Neural progenitor cell (in vitro differentiated cells): ENCODE results near the gene XYLT1. TPM values are rescaled to one million over a fixed set of nuclear protein-coding genes. Genes with fewer than 3 reads are reported as not detected.

ENCODE experiments used
- DNase-seq: peaks from one replicate; pipeline ENCODE4 v3.0.0-alpha.2; 2016; ENCODE audit warnings: low spot score
- H2AFZ ChIP-seq: fragments of 200-600 bp; sonication (generic); replicated peaks from 2 replicates; pipeline ENCODE4 v1.6.1; 2016; ENCODE audit warnings: antibody characterized with exemption
- H3F3A ChIP-seq: fragments of 200-600 bp; sonication (generic); 2 replicates; pipeline ENCODE4 v1.6.1; 2016; ENCODE audit warnings: antibody characterized with exemption, low read depth
- H3K27ac ChIP-seq: fragments of 200-600 bp; sonication (generic); 2 replicates; pipeline ENCODE4 v1.5.1; 2016; ENCODE audit warnings: mild to moderate bottlenecking
- H3K27me3 ChIP-seq: fragments of 200-600 bp; sonication (generic); 2 replicates; pipeline ENCODE4 v1.6.1; 2016; ENCODE audit warnings: mild to moderate bottlenecking, moderate library complexity
- H3K36me3 ChIP-seq: fragments of 200-600 bp; sonication (generic); 2 replicates; pipeline ENCODE4 v1.5.1; 2016
- H3K4me1 ChIP-seq: fragments of 200-600 bp; sonication (generic); 2 replicates; pipeline ENCODE4 v1.6.1; 2016; ENCODE audit warnings: mixed run types
- H3K4me2 ChIP-seq: fragments of 200-600 bp; sonication (generic); 2 replicates; pipeline ENCODE4 v1.6.1; 2016
- H3K4me3 ChIP-seq: fragments of 200-600 bp; sonication (generic); 2 replicates; pipeline ENCODE4 v1.5.1; 2016
- H3K79me2 ChIP-seq: fragments of 200-600 bp; sonication (generic); 2 replicates; pipeline ENCODE4 v1.6.1; 2016; ENCODE audit warnings: low read depth
- H3K9ac ChIP-seq: fragments of 200-600 bp; sonication (generic); 2 replicates; pipeline ENCODE4 v1.6.1; 2016
- H3K9me3 ChIP-seq: fragments of 200-600 bp; sonication (generic); 2 replicates; pipeline ENCODE4 v1.5.1; 2016; ENCODE audit warnings: low read depth
- H4K20me1 ChIP-seq: fragments of 200-600 bp; sonication (generic); 2 replicates; pipeline ENCODE4 v1.6.1; 2016; ENCODE audit warnings: low read depth
- H3K27ac Mint-ChIP-seq: 3 replicates; pipeline ENCODE4 v1.8.0; 2021; ENCODE audit warnings: mixed read lengths
- H3K27me3 Mint-ChIP-seq: 2 replicates; pipeline ENCODE4 v1.8.0; 2022; ENCODE audit warnings: low read depth, mild to moderate bottlenecking, inconsistent platforms, moderate library complexity, mixed read lengths; ENCODE audit not compliant: insufficient read depth
- H3K36me3 Mint-ChIP-seq: 3 replicates; pipeline ENCODE4 v1.8.0; 2021; ENCODE audit warnings: mixed read lengths
- H3K4me1 Mint-ChIP-seq: 3 replicates; pipeline ENCODE4 v1.8.0; 2021; ENCODE audit warnings: mixed read lengths
- H3K4me3 Mint-ChIP-seq: 3 replicates; pipeline ENCODE4 v1.8.0; 2021; ENCODE audit warnings: mild to moderate bottlenecking, moderate library complexity, mixed read lengths
- H3K9me3 Mint-ChIP-seq: 3 replicates; pipeline ENCODE4 v1.8.0; 2020; ENCODE audit warnings: mixed read lengths
- EZH2 ChIP-seq: fragments of 200-600 bp; sonication (generic); IDR thresholded peaks from 2 replicates; pipeline ENCODE4 v1.6.1; 2017; ENCODE audit warnings: antibody characterized with exemption, mild to moderate bottlenecking, moderate library complexity
- EZH2phosphoT487 ChIP-seq: fragments of 200-600 bp; sonication (generic); IDR thresholded peaks from 2 replicates; pipeline ENCODE4 v1.6.1; 2017; ENCODE audit warnings: antibody characterized with exemption
- total RNA-seq: library from RNA; depleted of rRNA; stranded (reverse); fragments of >200 nt; gene quantifications from 2 replicates; pipeline ENCODE4 v1.2.3, GENCODE V29; 2015; ENCODE audit warnings: low replicate concordance
- TF ChIP-seq, protein P1 (sequence below): fragments of 200-600 bp; sonication (generic); IDR thresholded peaks from 2 replicates; pipeline ENCODE4 v1.5.1; 2017; ENCODE audit warnings: antibody characterized with exemption, mild to moderate bottlenecking

Gene XYLT1
- total RNA-seq, 1 donor from 2014 or later, result 5.9 TPM

DNA sequence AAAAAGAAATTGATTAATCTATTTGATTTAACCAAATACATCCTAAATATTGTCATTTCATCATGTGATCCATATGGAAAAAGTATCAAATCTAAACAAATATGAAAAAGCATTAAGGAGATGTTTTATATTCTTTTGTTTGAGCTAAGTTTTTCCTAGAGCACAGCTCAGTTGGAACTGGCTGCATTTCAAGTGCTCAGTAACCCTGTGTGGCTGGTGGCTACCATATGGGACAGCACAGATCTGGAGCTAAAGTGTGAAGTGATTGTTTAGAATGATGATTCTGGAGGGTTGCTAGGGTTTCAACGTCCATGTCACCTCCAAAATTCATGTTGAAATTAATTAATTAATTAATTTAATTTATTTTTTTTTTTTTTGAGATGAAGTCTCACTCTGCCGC lies 137.5 kb downstream of the XYLT1 start:
- Mint-ChIP-seq H3K27ac (no peak overlapping the region), H3K4me3 (no peak overlapping the region), H3K27me3 (peaks cover 8% of the 10 kb centered on the region), H3K36me3 (no peaks in the 10 kb centered on the region), H3K9me3 (no peaks in the 10 kb centered on the region), H3K4me1 (peaks cover 3% of the 10 kb centered on the region)
- Histone ChIP-seq H3K79me2 (no peaks in the 10 kb centered on the region), H3K27me3 (no peaks in the 10 kb centered on the region), H3K36me3 (no peaks in the 10 kb centered on the region), H3K4me3 (no peak overlapping the region), H3K9me3 (no peaks in the 10 kb centered on the region), H3K4me2 (no peak overlapping the region), H3K9ac (no peak overlapping the region), H2AFZ (no peak overlapping the region), H3K4me1 (no peaks in the 10 kb centered on the region), H3K27ac (no peak overlapping the region), H3F3A (no peaks in the 10 kb centered on the region), H4K20me1 (no peaks in the 10 kb centered on the region)
- no peak for DNase-seq
- TF ChIP-seq EZH2phosphoT487 (no peak), EZH2 (no peak)
- TF ChIP-seq, protein P1, sequence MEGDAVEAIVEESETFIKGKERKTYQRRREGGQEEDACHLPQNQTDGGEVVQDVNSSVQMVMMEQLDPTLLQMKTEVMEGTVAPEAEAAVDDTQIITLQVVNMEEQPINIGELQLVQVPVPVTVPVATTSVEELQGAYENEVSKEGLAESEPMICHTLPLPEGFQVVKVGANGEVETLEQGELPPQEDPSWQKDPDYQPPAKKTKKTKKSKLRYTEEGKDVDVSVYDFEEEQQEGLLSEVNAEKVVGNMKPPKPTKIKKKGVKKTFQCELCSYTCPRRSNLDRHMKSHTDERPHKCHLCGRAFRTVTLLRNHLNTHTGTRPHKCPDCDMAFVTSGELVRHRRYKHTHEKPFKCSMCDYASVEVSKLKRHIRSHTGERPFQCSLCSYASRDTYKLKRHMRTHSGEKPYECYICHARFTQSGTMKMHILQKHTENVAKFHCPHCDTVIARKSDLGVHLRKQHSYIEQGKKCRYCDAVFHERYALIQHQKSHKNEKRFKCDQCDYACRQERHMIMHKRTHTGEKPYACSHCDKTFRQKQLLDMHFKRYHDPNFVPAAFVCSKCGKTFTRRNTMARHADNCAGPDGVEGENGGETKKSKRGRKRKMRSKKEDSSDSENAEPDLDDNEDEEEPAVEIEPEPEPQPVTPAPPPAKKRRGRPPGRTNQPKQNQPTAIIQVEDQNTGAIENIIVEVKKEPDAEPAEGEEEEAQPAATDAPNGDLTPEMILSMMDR, result no peak

DNA sequence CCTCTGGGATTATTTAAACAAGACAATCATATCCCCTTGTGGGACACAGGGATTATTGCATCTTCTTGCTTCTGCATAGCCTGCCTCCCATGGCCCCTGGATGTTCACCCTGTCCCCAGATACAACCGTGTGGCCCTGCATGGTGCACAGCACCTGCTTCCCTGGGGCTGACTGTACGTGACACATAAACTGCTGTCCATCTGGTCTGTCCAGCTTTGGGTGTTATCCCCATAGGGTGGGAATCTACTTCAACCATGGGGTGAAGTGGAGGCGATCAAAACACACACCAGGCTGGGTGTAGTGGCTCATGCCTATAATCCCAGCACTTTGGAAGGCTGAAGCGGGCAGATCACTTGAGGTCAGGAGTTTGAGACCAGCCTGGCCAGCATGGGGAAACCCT lies 138.8 kb downstream of the XYLT1 start:
- no peaks in the 10 kb centered on the region for H3K79me2 ChIP-seq
- no peak overlapping the region for H3K9ac ChIP-seq
- no peaks in the 10 kb centered on the region for H3K36me3 ChIP-seq
- no peaks in the 10 kb centered on the region for H3F3A ChIP-seq
- H2AFZ ChIP-seq, result no peak overlapping the region
- no peaks in the 10 kb centered on the region for H4K20me1 ChIP-seq
- H3K27me3 ChIP-seq, result no peaks in the 10 kb centered on the region
- TF ChIP-seq, protein P1, result no peak
- TF ChIP-seq EZH2, result no peak
- TF ChIP-seq EZH2phosphoT487, result no peak
- Mint-ChIP-seq H3K9me3 (no peaks in the 10 kb centered on the region), H3K4me1 (peaks cover 3% of the 10 kb centered on the region), H3K4me3 (no peak overlapping the region), H3K27me3 (peaks cover 8% of the 10 kb centered on the region), H3K36me3 (no peaks in the 10 kb centered on the region), H3K27ac (no peak overlapping the region)
- no peak overlapping the region for H3K4me2 ChIP-seq
- H3K4me3 ChIP-seq, result no peak overlapping the region
- H3K27ac ChIP-seq, result no peak overlapping the region
- H3K9me3 ChIP-seq, result no peaks in the 10 kb centered on the region
- H3K4me1 ChIP-seq, result no peaks in the 10 kb centered on the region
- no peak for DNase-seq

DNA sequence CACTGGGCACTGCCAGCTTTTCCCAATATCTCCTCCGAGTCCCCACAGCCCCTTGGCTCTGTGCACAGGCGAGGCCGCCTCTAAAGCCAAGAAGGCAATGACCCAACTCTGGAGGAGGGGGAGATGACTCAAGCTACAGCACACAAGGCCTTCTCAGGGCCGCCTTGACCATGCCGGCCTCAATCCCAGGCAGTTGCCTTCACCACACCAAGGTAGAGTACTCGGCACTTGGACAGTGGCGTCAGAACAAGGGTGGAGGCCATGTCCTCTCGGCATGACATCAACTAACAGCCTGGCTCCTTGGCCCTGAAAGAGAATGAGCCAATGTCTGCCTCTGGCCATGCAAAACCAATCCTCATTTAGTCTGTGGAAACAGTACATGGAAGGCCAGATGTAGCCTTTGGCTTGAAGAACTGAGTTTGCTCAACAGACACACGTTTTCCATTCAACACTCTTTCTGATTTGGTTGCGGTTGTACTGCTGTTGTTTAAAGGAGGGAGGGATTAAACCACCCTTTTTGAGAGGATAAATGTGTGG lies 139.6 kb downstream of the XYLT1 start:
- Histone ChIP-seq H3K4me1 (no peaks in the 10 kb centered on the region), H3K79me2 (no peaks in the 10 kb centered on the region), H3K27ac (no peak overlapping the region), H3K9ac (no peak overlapping the region), H2AFZ (no peak overlapping the region), H4K20me1 (no peaks in the 10 kb centered on the region), H3K9me3 (no peaks in the 10 kb centered on the region), H3K36me3 (no peaks in the 10 kb centered on the region), H3F3A (no peaks in the 10 kb centered on the region), H3K4me3 (no peak overlapping the region), H3K4me2 (no peak overlapping the region), H3K27me3 (no peaks in the 10 kb centered on the region)
- TF ChIP-seq, protein P1, result no peak
- TF ChIP-seq EZH2phosphoT487 (no peak), EZH2 (no peak)
- H3K36me3 Mint-ChIP-seq, result no peaks in the 10 kb centered on the region
- no peak overlapping the region for H3K4me3 Mint-ChIP-seq
- H3K4me1 Mint-ChIP-seq, result peaks cover 3% of the 10 kb centered on the region
- H3K9me3 Mint-ChIP-seq, result no peaks in the 10 kb centered on the region
- no peak for DNase-seq
- peaks cover 8% of the 10 kb centered on the region for H3K27me3 Mint-ChIP-seq
- H3K27ac Mint-ChIP-seq, result no peak overlapping the region
